HL-60 (cell line): ENCODE measurements around the gene ECI1.

Experiments
- GABPA ChIP-seq: IDR thresholded peaks from 2 replicates; pipeline ENCODE4 v1.6.1; 2012; ENCODE audit warnings: low read depth
- POLR2AphosphoS5 ChIP-seq: IDR thresholded peaks from 2 replicates; pipeline ENCODE4 v1.6.1; 2012; ENCODE audit warnings: low read depth
- TF ChIP-seq, protein P1 (sequence below): IDR thresholded peaks from one replicate; pipeline ENCODE4 v1.5.1; 2011; ENCODE audit warnings: low read length, control low read depth, inconsistent platforms; ENCODE audit not compliant: insufficient read depth

DNA sequence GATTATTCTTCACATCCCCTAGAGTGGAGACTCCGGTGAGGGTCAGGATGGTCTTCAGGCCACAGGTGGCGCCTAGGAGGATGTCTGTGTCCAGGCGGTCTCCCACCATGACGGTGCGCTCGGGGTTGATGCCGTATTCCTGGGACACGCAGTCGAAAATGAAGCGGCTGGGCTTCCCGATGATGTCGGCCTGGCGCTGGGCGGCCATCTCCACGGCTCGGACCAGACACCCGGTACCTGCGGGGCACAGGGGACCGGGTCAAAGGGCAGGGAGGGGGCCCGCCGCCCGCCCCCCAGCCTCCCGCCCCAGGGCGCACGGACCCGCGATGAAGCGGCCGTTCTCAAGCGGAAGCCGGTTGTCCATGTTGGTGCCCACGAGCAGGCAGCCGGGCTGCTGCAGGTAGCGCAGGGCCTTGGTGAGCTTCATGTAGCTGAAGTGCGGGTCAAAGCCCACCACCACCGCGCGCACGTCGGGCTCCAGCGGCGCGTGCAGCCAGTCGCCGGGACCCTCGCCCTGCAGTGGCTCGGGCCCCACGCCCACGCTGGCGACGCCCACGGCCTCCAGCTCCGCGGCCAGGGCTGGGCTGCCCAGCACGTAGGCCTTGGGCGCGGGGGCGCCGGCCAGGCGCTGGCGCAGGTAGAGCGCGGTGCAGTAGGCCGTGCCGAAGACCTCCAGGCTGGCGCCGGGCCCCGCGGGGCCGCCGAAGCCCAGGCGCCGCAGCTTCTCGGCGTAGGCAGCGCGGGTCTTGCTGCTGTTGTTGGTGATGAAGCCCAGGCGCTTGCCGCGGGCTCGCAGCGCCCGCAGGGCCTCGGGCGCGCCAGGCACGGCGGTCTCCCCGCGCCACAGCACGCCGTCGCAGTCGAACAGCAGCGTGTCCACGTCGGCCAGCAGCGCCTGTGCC, 37.3 kb downstream of the ECI1 start:
- TF ChIP-seq, protein P1, sequence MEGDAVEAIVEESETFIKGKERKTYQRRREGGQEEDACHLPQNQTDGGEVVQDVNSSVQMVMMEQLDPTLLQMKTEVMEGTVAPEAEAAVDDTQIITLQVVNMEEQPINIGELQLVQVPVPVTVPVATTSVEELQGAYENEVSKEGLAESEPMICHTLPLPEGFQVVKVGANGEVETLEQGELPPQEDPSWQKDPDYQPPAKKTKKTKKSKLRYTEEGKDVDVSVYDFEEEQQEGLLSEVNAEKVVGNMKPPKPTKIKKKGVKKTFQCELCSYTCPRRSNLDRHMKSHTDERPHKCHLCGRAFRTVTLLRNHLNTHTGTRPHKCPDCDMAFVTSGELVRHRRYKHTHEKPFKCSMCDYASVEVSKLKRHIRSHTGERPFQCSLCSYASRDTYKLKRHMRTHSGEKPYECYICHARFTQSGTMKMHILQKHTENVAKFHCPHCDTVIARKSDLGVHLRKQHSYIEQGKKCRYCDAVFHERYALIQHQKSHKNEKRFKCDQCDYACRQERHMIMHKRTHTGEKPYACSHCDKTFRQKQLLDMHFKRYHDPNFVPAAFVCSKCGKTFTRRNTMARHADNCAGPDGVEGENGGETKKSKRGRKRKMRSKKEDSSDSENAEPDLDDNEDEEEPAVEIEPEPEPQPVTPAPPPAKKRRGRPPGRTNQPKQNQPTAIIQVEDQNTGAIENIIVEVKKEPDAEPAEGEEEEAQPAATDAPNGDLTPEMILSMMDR: no peak
- TF ChIP-seq POLR2AphosphoS5: no peak
- no peak for TF ChIP-seq GABPA
